PC-3 (cell line): ENCODE results near the gene CCR1. TPM values are rescaled to one million over a fixed set of nuclear protein-coding genes. Genes with fewer than 3 reads are reported as not detected.

Source experiments
- ATAC-seq: fragments of 200-7000 bp; cut with Tn5 transposase; 2 replicates; pipeline ENCODE4 v1.9.1; 2020; ENCODE audit warnings: mild to moderate bottlenecking, moderate library complexity
- BruUV-seq: library from RNA; stranded (reverse); fragments of 400-500 nt; replicated peaks from 2 replicates; lab custom pipeline; 2021; lab: Mats Ljungman, UMichigan
- CTCF ChIA-PET: fragments of 300-600 bp; sonication (Branson Sonifier 250); formaldehyde crosslinking; loops from one replicate; lab custom pipeline; 2022; ENCODE audit warnings: antibody characterized with exemption; lab: Charles Lee
- POLR2A ChIA-PET: fragments of 300-600 bp; sonication (Branson Sonifier 250); formaldehyde crosslinking; loops from one replicate; lab custom pipeline; 2022; ENCODE audit warnings: antibody characterized with exemption; ENCODE audit not compliant: unreplicated experiment; lab: Charles Lee
- DNase-seq: peaks from one replicate; pipeline ENCODE4 v3.0.0-alpha.2; 2015
- H2AFZ ChIP-seq: fragments of 300-600 bp; sonication (generic); 2 replicates; pipeline ENCODE4 v1.6.0; 2016; ENCODE audit warnings: antibody characterized with exemption, low read length
- H3F3A ChIP-seq: fragments of 300-600 bp; sonication (generic); one replicate; pipeline ENCODE4 v1.6.0; 2017; ENCODE audit warnings: antibody characterized with exemption, low read length, control low read depth, mild to moderate bottlenecking; ENCODE audit not compliant: unreplicated experiment
- H3K27ac ChIP-seq: fragments of 300-600 bp; sonication (generic); 2 replicates; pipeline ENCODE4 v1.5.1; 2016; ENCODE audit warnings: mild to moderate bottlenecking, low read length
- H3K27me3 ChIP-seq: fragments of 300-600 bp; sonication (generic); 2 replicates; pipeline ENCODE4 v1.6.1; 2016; ENCODE audit warnings: low read length, mixed read lengths
- H3K36me3 ChIP-seq: fragments of 300-600 bp; sonication (generic); 2 replicates; pipeline ENCODE4 v1.6.1; 2016; ENCODE audit warnings: low read depth, mixed run types, low read length, mixed read lengths
- H3K4me1 ChIP-seq: fragments of 300-600 bp; sonication (generic); 2 replicates; pipeline ENCODE4 v1.5.1; 2016; ENCODE audit warnings: low read length; ENCODE audit not compliant: insufficient read depth
- H3K4me2 ChIP-seq: fragments of 300-600 bp; sonication (generic); 2 replicates; pipeline ENCODE4 v1.6.0; 2016; ENCODE audit warnings: low read length
- H3K4me3 ChIP-seq: fragments of 300-600 bp; sonication (generic); 2 replicates; pipeline ENCODE4 v1.5.1; 2016; ENCODE audit warnings: mild to moderate bottlenecking, low read length, mixed read lengths
- H3K79me2 ChIP-seq: fragments of 300-600 bp; sonication (generic); 2 replicates; pipeline ENCODE4 v1.6.1; 2017; ENCODE audit warnings: low read length, mixed read lengths
- H3K9ac ChIP-seq: fragments of 300-600 bp; sonication (generic); 2 replicates; pipeline ENCODE4 v1.6.0; 2016; ENCODE audit warnings: mild to moderate bottlenecking, low read length
- H3K9me2 ChIP-seq: fragments of 300-600 bp; sonication (generic); replicated peaks from 2 replicates; pipeline ENCODE4 v1.6.1; 2016; ENCODE audit warnings: mixed run types, low read length, mixed read lengths
- H3K9me3 ChIP-seq: fragments of 300-600 bp; sonication (generic); 2 replicates; pipeline ENCODE4 v1.6.1; 2016; ENCODE audit warnings: low read length, mixed read lengths
- H4K20me1 ChIP-seq: fragments of 300-600 bp; sonication (generic); 2 replicates; pipeline ENCODE4 v1.6.1; 2016; ENCODE audit warnings: low read length, mixed read lengths
- CTCF ChIP-seq: fragments of 300-600 bp; sonication (generic); conservative IDR thresholded peaks from 2 replicates; pipeline ENCODE4 v1.5.1; 2017; ENCODE audit warnings: antibody characterized with exemption, low read depth, mild to moderate bottlenecking, low read length
- EZH2 ChIP-seq: fragments of 300-600 bp; sonication (generic); IDR thresholded peaks from one replicate; pipeline ENCODE4 v1.6.1; 2017; ENCODE audit warnings: antibody characterized with exemption, mild to moderate bottlenecking, low read length; ENCODE audit not compliant: unreplicated experiment
- EZH2phosphoT487 ChIP-seq: fragments of 300-600 bp; sonication (generic); IDR thresholded peaks from 2 replicates; pipeline ENCODE4 v1.6.1; 2018; ENCODE audit warnings: mild to moderate bottlenecking, antibody characterized with exemption, low read length, borderline replicate concordance
- intact Hi-C: fragments of 100-400 bp; cut with micrococcal nuclease; formaldehyde crosslinking; loops from 2 replicates; pipeline ENCODE4 v1.9.0; 2023
- total RNA-seq: library from RNA; depleted of rRNA; stranded (reverse); fragments of >200 nt; gene quantifications from 2 replicates; pipeline ENCODE4 v1.2.3, GENCODE V29; 2014

Gene CCR1
- total RNA-seq, 1 experiment from 2014 or later, result 0.15 TPM

GRCh38 chr3:46203681-46204080 lies 4.4 kb downstream of the CCR1 start:
- H3K4me1 ChIP-seq, result peaks cover 5% of the 10 kb centered on the region; the same call in 1 of the 2 replicates
- TF ChIP-seq EZH2phosphoT487 (no peak), EZH2 (no peak), CTCF (no peak)
- no peak overlapping the region for H3K9ac ChIP-seq
- DNase-seq (no peak), ATAC-seq (no peak)
- no peaks in the 10 kb centered on the region for H4K20me1 ChIP-seq
- H3K9me3 ChIP-seq, result no peaks in the 10 kb centered on the region
- no peaks in the 10 kb centered on the region for H3F3A ChIP-seq
- H3K36me3 ChIP-seq, result no peaks in the 10 kb centered on the region
- no TSS peak for BruUV-seq
- intact Hi-C loops, result no loop called here
- H2AFZ ChIP-seq, result no peak overlapping the region
- no peaks in the 10 kb centered on the region for H3K79me2 ChIP-seq
- H3K4me2 ChIP-seq, result no peak overlapping the region
- H3K9me2 ChIP-seq, result no peaks in the 10 kb centered on the region
- CTCF ChIA-PET, result no interaction called here
- POLR2A ChIA-PET, result no interaction called here
- no peak overlapping the region for H3K27ac ChIP-seq
- no peak overlapping the region for H3K4me3 ChIP-seq
- no peaks in the 10 kb centered on the region for H3K27me3 ChIP-seq

- ATAC-seq (no peak), DNase-seq (no peak)
- Histone ChIP-seq H3K27ac (no peak overlapping the region), H3K4me1 (no peaks in the 10 kb centered on the region), H3F3A (no peaks in the 10 kb centered on the region), H3K9me2 (no peaks in the 10 kb centered on the region), H3K79me2 (no peaks in the 10 kb centered on the region), H3K9me3 (no peaks in the 10 kb centered on the region), H2AFZ (no peak overlapping the region), H3K4me3 (no peak overlapping the region), H3K9ac (no peak overlapping the region), H4K20me1 (no peaks in the 10 kb centered on the region), H3K27me3 (no peaks in the 10 kb centered on the region), H3K36me3 (no peaks in the 10 kb centered on the region), H3K4me2 (no peak overlapping the region)
- TF ChIP-seq EZH2 (no peak), CTCF (no peak), EZH2phosphoT487 (no peak)
- ChIA-PET CTCF (no interaction called here), POLR2A (no interaction called here)
- no TSS peak for BruUV-seq
- intact Hi-C loops, result no loop called here
These were observed 5.6 kb downstream of the CCR1 start for GRCh38 chr3:46202535-46202934.

GRCh38 chr3:46200790-46201189 lies 7.3 kb downstream of the CCR1 start:
- H3K9ac ChIP-seq, result no peak overlapping the region
- DNase-seq (no peak), ATAC-seq (no peak)
- H3K9me3 ChIP-seq, result no peaks in the 10 kb centered on the region
- H3K4me1 ChIP-seq, result no peaks in the 10 kb centered on the region
- TF ChIP-seq CTCF (no peak), EZH2 (no peak), EZH2phosphoT487 (no peak)
- H4K20me1 ChIP-seq, result no peaks in the 10 kb centered on the region
- no peak overlapping the region for H3K4me3 ChIP-seq
- H3K27me3 ChIP-seq, result no peaks in the 10 kb centered on the region
- no TSS peak for BruUV-seq
- H3K27ac ChIP-seq, result no peak overlapping the region
- H3F3A ChIP-seq, result no peaks in the 10 kb centered on the region
- H3K4me2 ChIP-seq, result no peak overlapping the region
- no peaks in the 10 kb centered on the region for H3K79me2 ChIP-seq
- CTCF ChIA-PET, result no interaction called here
- no peaks in the 10 kb centered on the region for H3K36me3 ChIP-seq
- no peak overlapping the region for H2AFZ ChIP-seq
- H3K9me2 ChIP-seq, result no peaks in the 10 kb centered on the region
- intact Hi-C loops, result no loop called here
- POLR2A ChIA-PET, result no interaction called here
